ENCODE measurements around the gene DPM1.
"Not testable (repeated sequence)": the region's sequence is repeated elsewhere in the genome, so short reads cannot be mapped to it uniquely, and the experiment has no call there.

The DPM1 gene

DNA sequence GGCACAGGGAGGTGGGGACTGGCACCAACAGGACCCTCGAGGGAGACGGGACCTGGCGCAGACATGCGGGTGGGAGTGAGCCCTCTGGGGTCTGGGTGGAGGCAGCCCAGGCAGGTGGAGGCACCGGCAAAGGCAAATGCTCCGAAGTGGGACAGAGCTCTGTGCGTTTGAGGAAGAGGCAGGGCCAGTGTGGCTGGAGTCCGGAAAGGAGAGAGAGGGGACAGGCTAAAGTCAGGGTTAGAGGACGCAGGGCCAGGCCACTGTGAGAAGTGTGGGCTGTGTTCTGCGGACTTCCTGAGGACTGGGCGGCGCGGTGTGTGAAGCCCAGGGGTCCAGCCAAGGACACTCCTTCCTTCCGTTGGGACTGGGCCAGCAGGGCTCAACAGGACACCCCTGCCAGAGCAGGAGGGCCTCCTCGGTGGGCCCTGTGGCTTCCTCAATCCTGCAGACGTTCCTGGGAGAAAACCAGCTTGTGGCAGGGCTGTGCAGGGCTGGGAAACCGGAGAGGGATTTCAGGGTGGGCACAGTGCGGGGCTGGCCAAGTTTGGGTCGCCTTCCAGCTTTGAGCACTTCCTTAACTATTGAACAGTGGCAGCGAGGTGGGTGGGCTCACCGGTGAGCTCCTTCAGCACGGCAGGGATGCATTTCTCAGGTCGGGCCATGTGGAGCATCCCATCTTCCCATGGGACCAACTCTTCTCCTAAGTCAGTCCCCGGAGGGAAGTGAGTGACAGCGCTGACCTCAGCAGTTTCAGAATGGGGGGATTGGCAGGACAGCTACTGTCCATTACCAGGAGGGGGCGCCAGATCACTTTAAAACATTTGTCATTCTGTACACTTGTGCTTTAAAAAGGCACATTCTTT lies 22.8 kb upstream of the DPM1 start:
- Histone ChIP-seq H3K4me2 (ENCODE audit: low read length) (peak overlapping the region; percentile 43; the same call in 1 of the 2 replicates), H3K79me2 (ENCODE audit: control insufficient read depth, low read length) (no peaks in the 10 kb centered on the region), H3K4me1 (ENCODE audit: control insufficient read depth, low read length) (peaks cover 11% of the 10 kb centered on the region), H3K27me3 (ENCODE audit: control insufficient read depth, low read length) (no peaks in the 10 kb centered on the region; the same call in 1 of the 2 replicates), H3K9me3 (ENCODE audit: control insufficient read depth, insufficient read depth, low read length) (no peaks in the 10 kb centered on the region), H3K27ac (ENCODE audit: low read depth, low read length) (no peak overlapping the region), H3K4me3 (ENCODE audit: low read length) (no peak overlapping the region), H4K20me1 (ENCODE audit: control insufficient read depth, insufficient read depth, low read depth, low read length) (no peaks in the 10 kb centered on the region), H3F3A (ENCODE audit: control insufficient read depth, insufficient read depth) (peaks cover 3% of the 10 kb centered on the region; the same call in 1 of the 2 replicates), H3K9me2 (replicated peaks; ENCODE audit: control insufficient read depth, low read length) (no peaks in the 10 kb centered on the region), H3K36me3 (ENCODE audit: control insufficient read depth, low read length) (no peaks in the 10 kb centered on the region)
- no peak for TF ChIP-seq EZH2phosphoT487 (IDR thresholded peaks at IDR 0.05; ENCODE audit: borderline replicate concordance, low read length)
- TF ChIP-seq, protein P1, sequence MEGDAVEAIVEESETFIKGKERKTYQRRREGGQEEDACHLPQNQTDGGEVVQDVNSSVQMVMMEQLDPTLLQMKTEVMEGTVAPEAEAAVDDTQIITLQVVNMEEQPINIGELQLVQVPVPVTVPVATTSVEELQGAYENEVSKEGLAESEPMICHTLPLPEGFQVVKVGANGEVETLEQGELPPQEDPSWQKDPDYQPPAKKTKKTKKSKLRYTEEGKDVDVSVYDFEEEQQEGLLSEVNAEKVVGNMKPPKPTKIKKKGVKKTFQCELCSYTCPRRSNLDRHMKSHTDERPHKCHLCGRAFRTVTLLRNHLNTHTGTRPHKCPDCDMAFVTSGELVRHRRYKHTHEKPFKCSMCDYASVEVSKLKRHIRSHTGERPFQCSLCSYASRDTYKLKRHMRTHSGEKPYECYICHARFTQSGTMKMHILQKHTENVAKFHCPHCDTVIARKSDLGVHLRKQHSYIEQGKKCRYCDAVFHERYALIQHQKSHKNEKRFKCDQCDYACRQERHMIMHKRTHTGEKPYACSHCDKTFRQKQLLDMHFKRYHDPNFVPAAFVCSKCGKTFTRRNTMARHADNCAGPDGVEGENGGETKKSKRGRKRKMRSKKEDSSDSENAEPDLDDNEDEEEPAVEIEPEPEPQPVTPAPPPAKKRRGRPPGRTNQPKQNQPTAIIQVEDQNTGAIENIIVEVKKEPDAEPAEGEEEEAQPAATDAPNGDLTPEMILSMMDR (IDR thresholded peaks at IDR 0.05; ENCODE audit: low read depth, low read length, poor library complexity, severe bottlenecking), result peak; percentile 94

DNA sequence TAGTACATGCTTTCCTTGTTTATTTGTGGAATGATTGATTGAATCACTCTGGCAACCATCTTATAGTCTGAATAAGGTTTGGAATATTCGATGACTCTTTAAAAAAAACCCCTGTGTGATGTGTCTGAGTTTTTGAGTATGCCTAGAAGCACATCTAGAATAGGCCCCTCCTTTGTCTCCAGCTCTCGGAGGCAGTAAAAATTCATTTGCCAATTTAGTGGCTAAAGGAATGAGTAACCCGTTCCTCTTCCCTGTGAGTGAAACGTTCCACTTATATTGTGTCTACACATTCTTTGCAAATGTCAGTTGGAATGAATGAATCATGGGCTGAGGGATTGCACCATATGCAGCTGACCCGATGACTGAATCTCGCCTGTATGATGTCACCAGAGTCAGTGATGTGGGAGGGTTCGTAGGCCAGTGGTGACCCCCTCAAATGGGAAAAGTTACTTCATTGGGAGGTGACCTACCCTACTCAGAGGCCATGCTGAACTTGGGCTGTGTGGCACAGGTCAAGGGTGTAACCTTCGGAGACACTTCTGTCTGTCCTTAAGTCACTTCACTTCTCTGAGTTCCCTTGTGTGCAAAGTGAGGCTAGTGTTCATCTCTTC lies 21.8 kb upstream of the DPM1 start:
- H3K9me2 ChIP-seq (replicated peaks; ENCODE audit: control insufficient read depth, low read length), result no peaks in the 10 kb centered on the region
- H3K4me3 ChIP-seq (ENCODE audit: low read length), result no peak overlapping the region
- H3K4me2 ChIP-seq (ENCODE audit: low read length), result no peak overlapping the region
- H3K36me3 ChIP-seq (ENCODE audit: control insufficient read depth, low read length), result no peaks in the 10 kb centered on the region
- TF ChIP-seq, protein P1 (IDR thresholded peaks at IDR 0.05; ENCODE audit: low read depth, low read length, poor library complexity, severe bottlenecking), result no peak
- TF ChIP-seq EZH2phosphoT487 (IDR thresholded peaks at IDR 0.05; ENCODE audit: borderline replicate concordance, low read length), result no peak
- H3K9me3 ChIP-seq (ENCODE audit: control insufficient read depth, insufficient read depth, low read length), result no peaks in the 10 kb centered on the region
- H3F3A ChIP-seq (ENCODE audit: control insufficient read depth, insufficient read depth), result peaks cover 3% of the 10 kb centered on the region; the same call in 1 of the 2 replicates
- H3K27ac ChIP-seq (ENCODE audit: low read depth, low read length), result no peak overlapping the region
- H3K4me1 ChIP-seq (ENCODE audit: control insufficient read depth, low read length), result peaks cover 11% of the 10 kb centered on the region
- no peaks in the 10 kb centered on the region; the same call in 1 of the 2 replicates for H3K27me3 ChIP-seq (ENCODE audit: control insufficient read depth, low read length)
- H3K79me2 ChIP-seq (ENCODE audit: control insufficient read depth, low read length), result no peaks in the 10 kb centered on the region
- no peaks in the 10 kb centered on the region for H4K20me1 ChIP-seq (ENCODE audit: control insufficient read depth, insufficient read depth, low read depth, low read length)

GRCh38 chr20:50978533-50978932 lies 20.2 kb upstream of the DPM1 start:
- H3F3A ChIP-seq (ENCODE audit: control insufficient read depth, insufficient read depth); H3K27ac ChIP-seq (ENCODE audit: low read depth, low read length); H3K4me2 ChIP-seq (ENCODE audit: low read length); H3K9me2 ChIP-seq (replicated peaks; ENCODE audit: control insufficient read depth, low read length); H3K9me3 ChIP-seq (ENCODE audit: control insufficient read depth, insufficient read depth, low read length); H4K20me1 ChIP-seq (ENCODE audit: control insufficient read depth, insufficient read depth, low read depth, low read length); H3K27me3 ChIP-seq (ENCODE audit: control insufficient read depth, low read length); H3K79me2 ChIP-seq (ENCODE audit: control insufficient read depth, low read length); H3K4me3 ChIP-seq (ENCODE audit: low read length); H3K36me3 ChIP-seq (ENCODE audit: control insufficient read depth, low read length): not testable (repeated sequence)
- peaks cover 11% of the 10 kb centered on the region for H3K4me1 ChIP-seq (ENCODE audit: control insufficient read depth, low read length)
